Naive thymus-derived CD4-positive, alpha-beta T cell (primary cell): ENCODE results near the gene ARHGAP6. TPM values are rescaled to one million over a fixed set of nuclear protein-coding genes. Genes with fewer than 3 reads are reported as not detected.

Experiments used
- ATAC-seq: fragments of 150-1000 bp; cut with Tn5 transposase; 2 replicates; pipeline ENCODE4 v1.10.0; 2021; ENCODE audit warnings: mild to moderate bottlenecking, moderate library complexity
- CTCF ChIA-PET: fragments of 350-600 bp; sonication (Branson Sonifier 250); formaldehyde crosslinking; loops from one replicate; lab custom pipeline; 2021; ENCODE audit warnings: antibody characterized with exemption; lab: Charles Lee
- POLR2A ChIA-PET: fragments of 350-600 bp; sonication (Branson Sonifier 250); formaldehyde crosslinking; loops from one replicate; lab custom pipeline; 2021; ENCODE audit warnings: antibody characterized with exemption, inconsistent platforms; lab: Charles Lee
- DNase-seq, 9 donors: peaks; one replicate each; pipeline versions ENCODE4 v3.0.0 to v3.0.0-alpha.2; 2020 to 2022; ENCODE audit warnings: mixed read lengths in 1 of 9
- H3K27ac ChIP-seq: one replicate; pipeline ENCODE4 v1.7.0; 2013; ENCODE audit warnings: mild to moderate bottlenecking, low read depth, low read length, moderate library complexity
- H3K27me3 ChIP-seq, 2 donors: one replicate each; pipeline ENCODE4 v1.7.0; 2013; ENCODE audit warnings: low read length in 2 of 2, mild to moderate bottlenecking in 2 of 2, moderate library complexity in 2 of 2; ENCODE audit not compliant: control insufficient read depth in 2 of 2, insufficient read depth in 2 of 2
- H3K36me3 ChIP-seq, 3 experiments: 1 replicate in 2 of 3; 2 replicates in 1 of 3; pipeline ENCODE4 v1.7.0; 2013; ENCODE audit warnings: low read length in 3 of 3, mild to moderate bottlenecking in 3 of 3, moderate library complexity in 1 of 3; ENCODE audit not compliant: insufficient read depth in 3 of 3, control insufficient read depth in 2 of 3
- H3K4me1 ChIP-seq, 2 donors: one replicate each; pipeline ENCODE4 v1.7.0; 2013; ENCODE audit warnings: low read length in 2 of 2, mild to moderate bottlenecking in 2 of 2, moderate library complexity in 1 of 2; ENCODE audit not compliant: control insufficient read depth in 2 of 2, insufficient read depth in 2 of 2
- H3K4me3 ChIP-seq: 2 replicates; pipeline ENCODE4 v1.7.0; 2013; ENCODE audit warnings: mild to moderate bottlenecking, low read length
- H3K9me3 ChIP-seq, 3 experiments: 1 replicate in 2 of 3; 2 replicates in 1 of 3; pipeline ENCODE4 v1.7.0; 2013; ENCODE audit warnings: low read length in 3 of 3; ENCODE audit not compliant: control insufficient read depth in 2 of 3
- H3K27ac Mint-ChIP-seq, 9 donors: one replicate each; pipeline ENCODE4 v1.8.0; 2020 to 2022; ENCODE audit warnings: mixed read lengths in 9 of 9, mild to moderate bottlenecking in 8 of 9, moderate library complexity in 5 of 9, inconsistent platforms in 2 of 9
- H3K27me3 Mint-ChIP-seq, 5 donors: one replicate each; pipeline ENCODE4 v1.8.0; 2021 to 2022; ENCODE audit warnings: mixed read lengths in 5 of 5, mild to moderate bottlenecking in 1 of 5
- H3K36me3 Mint-ChIP-seq, 5 donors: one replicate each; pipeline ENCODE4 v1.8.0; 2020 to 2022; ENCODE audit warnings: mixed read lengths in 5 of 5, mild to moderate bottlenecking in 3 of 5, inconsistent platforms in 1 of 5
- H3K4me1 Mint-ChIP-seq, 7 donors: one replicate each; pipeline ENCODE4 v1.8.0; 2020 to 2022; ENCODE audit warnings: mixed read lengths in 7 of 7, mild to moderate bottlenecking in 3 of 7, inconsistent platforms in 1 of 7
- H3K4me3 Mint-ChIP-seq, 10 donors: one replicate each; pipeline ENCODE4 v1.8.0; 2020 to 2022; ENCODE audit warnings: mild to moderate bottlenecking in 10 of 10, mixed read lengths in 10 of 10, moderate library complexity in 6 of 10, inconsistent platforms in 2 of 10
- H3K9me3 Mint-ChIP-seq, 11 donors: one replicate each; pipeline ENCODE4 v1.8.0; 2020 to 2022; ENCODE audit warnings: mixed read lengths in 11 of 11, mild to moderate bottlenecking in 4 of 11, inconsistent platforms in 1 of 11, moderate library complexity in 1 of 11
- intact Hi-C, 2 donors: fragments of 100-400 bp; cut with micrococcal nuclease; formaldehyde crosslinking; loops; one replicate each; pipeline ENCODE4 v1.15.1; 2023
- polyA plus RNA-seq, 2 donors: library from polyadenylated mRNA; unstranded; fragments of 300-500 nt; fragmentation: Illumina TruSeq; gene quantifications; one replicate each; pipeline ENCODE4 v1.2.3, GENCODE V29; 2021
- total RNA-seq, 6 experiments: library from RNA in 5 of 6; stranded (reverse) in 5 of 6; gene quantifications; 1 replicate in 5 of 6; 2 replicates in 1 of 6; pipeline ENCODE4 v1.2.3 and lab custom pipeline; 2021 to 2026

Gene ARHGAP6
- total and polyA plus RNA-seq, 7 experiments from 2014 or later: 0.11 to 0.83 TPM; not detected in 5

DNA sequence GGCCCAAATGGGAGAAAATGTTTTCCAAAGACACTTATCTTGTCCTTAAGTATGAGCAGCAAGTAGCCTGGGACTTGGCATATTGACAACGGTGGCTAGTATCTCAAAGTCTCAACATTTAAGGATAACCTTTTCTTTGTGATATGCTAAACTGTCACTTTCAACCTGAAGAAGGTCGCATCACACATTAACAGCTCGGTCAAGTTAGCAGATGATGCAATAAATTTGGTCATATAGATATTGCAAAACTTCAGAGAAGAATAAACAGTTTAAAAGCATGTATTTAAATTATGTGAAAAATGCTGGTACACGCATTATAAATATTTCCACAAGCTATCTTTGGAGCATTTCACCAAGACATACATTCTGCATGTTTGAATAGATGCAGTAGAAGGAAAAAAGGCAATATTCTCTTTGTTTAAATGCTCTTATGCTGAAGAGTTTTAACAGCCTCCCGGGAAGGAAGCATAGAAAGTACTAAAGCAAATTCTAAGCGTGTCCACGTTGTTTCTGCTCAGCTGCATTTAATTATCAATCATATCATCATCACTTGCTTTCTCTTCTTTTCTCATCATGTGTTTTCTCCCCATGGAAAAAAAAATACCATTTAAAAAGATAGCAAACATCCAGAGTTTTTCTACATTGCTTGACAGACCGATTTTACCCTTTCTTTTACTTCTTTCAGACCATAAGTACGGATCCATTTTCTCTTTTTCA lies 24.2 kb downstream of the ARHGAP6 start:
- DNase-seq (no peak), ATAC-seq (no peak)
- ChIA-PET CTCF (no interaction called here), POLR2A (no interaction called here)
- no peak overlapping the region for H3K27ac Mint-ChIP-seq
- H3K27me3 ChIP-seq: no peaks in the 10 kb centered on the region
- no peaks in the 10 kb centered on the region for H3K36me3 ChIP-seq
- no peaks in the 10 kb centered on the region for H3K4me1 ChIP-seq
- H3K4me1 Mint-ChIP-seq: no peaks in the 10 kb centered on the region
- H3K4me3 Mint-ChIP-seq: no peak overlapping the region
- no peaks in the 10 kb centered on the region for H3K9me3 ChIP-seq
- H3K36me3 Mint-ChIP-seq: no peaks in the 10 kb centered on the region
- no peak overlapping the region for H3K4me3 ChIP-seq
- peaks cover 0 to 4% (median 0%) of the 10 kb centered on the region in 11 donors for H3K9me3 Mint-ChIP-seq
- no peak overlapping the region for H3K27ac ChIP-seq
- peaks cover 4 to 14% (median 8%) of the 10 kb centered on the region in 5 donors for H3K27me3 Mint-ChIP-seq
- intact Hi-C loops: no loop called here

DNA sequence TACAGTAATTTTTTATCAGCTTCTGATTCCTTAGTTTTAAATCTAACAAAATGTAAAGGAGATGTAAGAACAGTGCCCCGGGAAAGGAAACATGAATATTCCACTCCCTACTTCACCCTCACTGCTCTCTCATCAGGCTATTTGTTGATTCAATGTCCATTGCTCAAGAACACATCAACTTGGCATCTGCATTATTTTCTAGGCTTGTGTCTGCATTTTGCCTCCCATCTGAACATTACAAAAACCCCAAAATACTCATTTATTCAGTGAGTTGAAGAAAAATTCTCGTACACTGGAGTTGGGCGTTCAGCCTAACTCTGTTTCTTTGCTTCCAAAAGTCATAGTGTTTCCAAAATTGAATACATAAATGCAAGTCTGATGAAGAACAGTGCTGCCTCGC lies 25.6 kb downstream of the ARHGAP6 start:
- Mint-ChIP-seq H3K27me3 (peaks cover 0 to 14% (median 4%) of the 10 kb centered on the region in 5 donors), H3K27ac (no peak overlapping the region), H3K9me3 (no peaks in the 10 kb centered on the region), H3K4me1 (no peaks in the 10 kb centered on the region), H3K4me3 (no peak overlapping the region), H3K36me3 (no peaks in the 10 kb centered on the region)
- H3K4me1 ChIP-seq: no peaks in the 10 kb centered on the region
- H3K27ac ChIP-seq: no peak overlapping the region
- POLR2A ChIA-PET: no interaction called here
- H3K4me3 ChIP-seq: no peak overlapping the region
- no peaks in the 10 kb centered on the region for H3K27me3 ChIP-seq
- intact Hi-C loops: no loop called here
- DNase-seq (no peak), ATAC-seq (no peak)
- no peaks in the 10 kb centered on the region for H3K36me3 ChIP-seq
- H3K9me3 ChIP-seq: no peaks in the 10 kb centered on the region
- CTCF ChIA-PET: no interaction called here

DNA sequence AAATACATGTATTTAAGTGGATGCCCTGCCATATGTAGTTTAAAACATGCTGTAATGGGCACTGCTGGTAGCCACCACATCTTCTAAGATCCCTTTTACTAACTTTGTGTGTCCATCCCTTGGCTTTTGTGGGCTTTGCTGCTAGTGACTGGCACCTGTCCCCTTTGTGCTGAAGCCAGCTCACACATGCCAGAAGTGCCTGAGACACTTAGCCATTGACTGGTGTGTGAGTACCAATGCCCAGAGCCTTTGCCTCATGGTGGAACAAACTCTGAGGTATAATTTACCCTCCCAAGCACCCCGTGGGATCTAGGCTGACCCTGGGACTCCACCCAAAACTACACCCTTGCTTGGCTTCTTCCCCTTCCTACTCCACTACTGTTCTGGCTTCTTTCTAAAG lies 33.0 kb downstream of the ARHGAP6 start:
- peaks cover 14 to 18% (median 17%) of the 10 kb centered on the region in 5 donors for H3K27me3 Mint-ChIP-seq
- H3K27ac Mint-ChIP-seq: no peak overlapping the region
- Histone ChIP-seq H3K36me3 (no peaks in the 10 kb centered on the region), H3K9me3 (no peaks in the 10 kb centered on the region), H3K27ac (no peak overlapping the region), H3K27me3 (no peaks in the 10 kb centered on the region), H3K4me1 (no peaks in the 10 kb centered on the region), H3K4me3 (no peak overlapping the region)
- POLR2A ChIA-PET: no interaction called here
- H3K4me3 Mint-ChIP-seq: no peak overlapping the region
- intact Hi-C loops: no loop called here
- DNase-seq (no peak), ATAC-seq (no peak)
- H3K36me3 Mint-ChIP-seq: no peaks in the 10 kb centered on the region
- CTCF ChIA-PET: no interaction called here
- peaks cover 0 to 6% (median 0%) of the 10 kb centered on the region in 11 donors for H3K9me3 Mint-ChIP-seq
- no peaks in the 10 kb centered on the region for H3K4me1 Mint-ChIP-seq

DNA sequence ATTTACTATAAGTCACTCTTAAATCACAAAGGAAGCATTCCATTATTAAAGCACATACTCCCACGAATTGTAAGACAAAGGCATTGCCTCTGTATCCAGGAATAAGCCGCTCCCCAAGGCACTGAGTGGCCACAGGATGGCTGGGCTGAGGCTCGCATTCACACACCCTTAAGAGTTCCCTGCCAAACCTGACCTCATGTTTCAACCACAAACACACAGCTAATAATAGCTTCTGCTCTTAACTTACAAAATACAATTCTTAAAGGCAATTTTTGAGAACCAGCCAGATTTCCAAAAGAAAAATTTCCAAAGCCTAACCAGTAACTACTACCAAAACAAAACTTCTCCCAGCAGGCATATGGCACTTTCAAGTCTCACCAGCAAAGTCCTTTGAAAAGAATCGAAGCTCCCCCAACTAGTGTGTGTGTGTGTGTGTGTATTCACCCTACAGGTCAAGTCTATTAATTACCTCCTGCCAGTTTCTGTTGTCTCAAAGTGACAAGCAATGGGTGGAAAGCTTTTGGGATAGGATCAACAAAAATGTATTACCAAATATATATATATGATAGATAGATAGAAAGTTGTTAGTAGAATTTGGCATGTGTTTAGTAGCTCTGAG lies 36.0 kb downstream of the ARHGAP6 start:
- peaks cover 13 to 18% (median 17%) of the 10 kb centered on the region in 5 donors for H3K27me3 Mint-ChIP-seq
- H3K9me3 Mint-ChIP-seq: peaks cover 0 to 29% (median 7%) of the 10 kb centered on the region in 11 donors
- no peaks in the 10 kb centered on the region for H3K4me1 ChIP-seq
- H3K4me1 Mint-ChIP-seq: no peaks in the 10 kb centered on the region
- H3K27me3 ChIP-seq: no peaks in the 10 kb centered on the region
- H3K4me3 Mint-ChIP-seq: no peak overlapping the region
- ATAC-seq (no peak), DNase-seq (no peak)
- ChIA-PET CTCF (no interaction called here), POLR2A (no interaction called here)
- H3K27ac Mint-ChIP-seq: no peak overlapping the region
- intact Hi-C loops: no loop called here
- H3K4me3 ChIP-seq: no peak overlapping the region
- no peak overlapping the region for H3K27ac ChIP-seq
- peaks cover 0 to 4% (median 0%) of the 10 kb centered on the region in 5 donors for H3K36me3 Mint-ChIP-seq
- no peaks in the 10 kb centered on the region for H3K36me3 ChIP-seq
- peaks cover 0 to 4% (median 0%) of the 10 kb centered on the region in 3 experiments for H3K9me3 ChIP-seq

DNA sequence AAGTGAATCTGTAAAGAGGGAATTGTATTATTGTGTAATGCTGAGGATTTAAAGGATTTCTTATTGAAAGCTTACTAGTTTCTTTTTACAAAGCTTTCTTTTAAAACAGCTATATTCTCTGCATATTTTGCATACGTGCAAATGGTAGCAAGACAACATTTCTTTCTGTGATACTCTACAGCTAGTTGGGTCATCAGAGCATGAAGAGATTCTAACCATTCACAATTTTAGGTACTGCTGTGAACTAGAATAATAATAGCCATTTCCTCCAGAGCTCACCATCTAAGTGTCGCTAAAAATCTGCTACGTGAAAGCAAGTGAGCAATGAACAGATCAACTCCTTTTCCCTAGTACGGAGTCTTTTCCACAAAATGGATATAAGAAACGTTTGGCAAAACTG lies 37.3 kb downstream of the ARHGAP6 start:
- Mint-ChIP-seq H3K27me3 (peaks cover 11 to 18% (median 17%) of the 10 kb centered on the region in 5 donors), H3K4me3 (no peak overlapping the region), H3K36me3 (peaks cover 0 to 4% (median 0%) of the 10 kb centered on the region in 5 donors), H3K9me3 (peaks cover 0 to 40% (median 11%) of the 10 kb centered on the region in 11 donors), H3K4me1 (no peaks in the 10 kb centered on the region), H3K27ac (no peak overlapping the region)
- Histone ChIP-seq H3K4me1 (no peaks in the 10 kb centered on the region), H3K27ac (no peak overlapping the region), H3K9me3 (peaks cover 0 to 4% (median 0%) of the 10 kb centered on the region in 3 experiments), H3K4me3 (no peak overlapping the region), H3K27me3 (no peaks in the 10 kb centered on the region), H3K36me3 (no peaks in the 10 kb centered on the region)
- DNase-seq (no peak), ATAC-seq (no peak)
- intact Hi-C loops: no loop called here
- ChIA-PET CTCF (no interaction called here), POLR2A (no interaction called here)

DNA sequence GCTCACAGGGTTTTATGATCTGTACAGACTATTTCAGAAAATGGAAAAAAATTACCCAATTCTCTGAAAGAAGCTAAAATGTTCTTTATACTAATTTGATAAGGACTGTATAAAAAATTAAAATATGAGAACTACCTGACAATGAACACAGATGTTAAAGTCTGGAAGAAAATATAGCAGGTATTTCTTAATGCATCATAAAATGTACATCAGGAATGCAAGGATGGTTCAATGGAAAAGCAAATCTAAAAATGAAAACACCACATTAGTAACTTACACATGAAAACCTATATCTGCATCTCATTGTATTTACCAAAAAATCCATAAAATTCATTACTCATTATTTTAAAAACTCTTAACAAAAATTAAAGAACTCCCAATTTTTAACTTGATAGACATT lies 39.4 kb downstream of the ARHGAP6 start:
- Histone ChIP-seq H3K36me3 (no peaks in the 10 kb centered on the region), H3K9me3 (peaks cover 0 to 4% (median 0%) of the 10 kb centered on the region in 3 experiments), H3K4me1 (no peaks in the 10 kb centered on the region), H3K27me3 (no peaks in the 10 kb centered on the region), H3K27ac (no peak overlapping the region), H3K4me3 (no peak overlapping the region)
- Mint-ChIP-seq H3K27ac (no peak overlapping the region), H3K4me1 (no peaks in the 10 kb centered on the region), H3K36me3 (peaks cover 0 to 4% (median 0%) of the 10 kb centered on the region in 5 donors), H3K4me3 (no peak overlapping the region), H3K27me3 (peaks cover 5 to 19% (median 9%) of the 10 kb centered on the region in 5 donors), H3K9me3 (peaks cover 0 to 40% (median 11%) of the 10 kb centered on the region in 11 donors)
- POLR2A ChIA-PET: no interaction called here
- intact Hi-C loops: no loop called here
- CTCF ChIA-PET: no interaction called here
- DNase-seq (no peak), ATAC-seq (no peak)
